Left lung (tissue), 10 donors: ENCODE data around the gene PNMA8C. TPM values are rescaled to one million over a fixed set of nuclear protein-coding genes. Genes with fewer than 3 reads are reported as not detected.

Experiments used
- ATAC-seq: fragments of 200-7000 bp; cut with Tn5 transposase; one replicate; pipeline ENCODE4 v1.9.1; 2020; ENCODE audit warnings: moderate library complexity
- DNase-seq, 4 donors: peaks; one replicate each; pipeline ENCODE4 v3.0.0-alpha.2; 2013 to 2020
- H3K27ac ChIP-seq, 2 donors: fragments of 200-600 bp; sonication (generic) in 1 of 2; one replicate each; pipeline versions ENCODE4 v1.5.0 to v1.8.0; 2020 to 2021
- H3K27me3 ChIP-seq, 2 donors: fragments of 200-600 bp; sonication (generic) in 1 of 2; one replicate each; pipeline versions ENCODE4 v1.5.0 to v1.8.0; 2020 to 2021
- H3K36me3 ChIP-seq, 2 donors: fragments of 200-600 bp; sonication (generic) in 1 of 2; one replicate each; pipeline versions ENCODE4 v1.5.0 to v1.8.0; 2020 to 2021
- H3K4me1 ChIP-seq, 2 donors: fragments of 200-600 bp; one replicate each; pipeline ENCODE4 v1.8.0; 2021
- H3K4me3 ChIP-seq, 2 donors: fragments of 200-600 bp; sonication (generic) in 1 of 2; one replicate each; pipeline versions ENCODE4 v1.5.0 to v1.8.0; 2020 to 2021; ENCODE audit warnings: mild to moderate bottlenecking in 1 of 2
- H3K9me3 ChIP-seq, 2 donors: fragments of 200-600 bp; sonication (generic) in 1 of 2; one replicate each; pipeline versions ENCODE4 v1.5.0 to v1.8.0; 2020 to 2021
- CTCF ChIP-seq, 2 donors: fragments of 200-600 bp; sonication (generic) in 1 of 2; IDR thresholded peaks; one replicate each; pipeline versions ENCODE4 v1.5.0 to v1.8.0; 2021; ENCODE audit warnings: antibody characterized with exemption in 2 of 2
- intact Hi-C, 2 donors: fragments of 100-400 bp; cut with DNase I; formaldehyde crosslinking; loops; one replicate each; pipeline versions ENCODE4 v1.11.2 to v1.14.2; 2022
- polyA plus RNA-seq, 6 donors: library from polyadenylated mRNA; unstranded; fragments of 120-200 nt; gene quantifications; one replicate each; pipeline ENCODE4 v1.2.1, GENCODE V29; 2013; ENCODE audit not compliant: insufficient read length in 6 of 6
- total RNA-seq, 2 donors: library from RNA; stranded (reverse); fragmentation: NEBNext Ultra II Directional; extraction: Animal tissue kit (Norgen Biotek cat#: 25700); gene quantifications; one replicate each; pipeline ENCODE4 v1.2.1, GENCODE V29; 2021
- donor health status: DM: no; HTN: yes; CAD: no.
- donor health status: DM: no; HTN: no; CAD: no.

PNMA8C gene
- total and polyA plus RNA-seq, 8 donors: 0.09 to 1.5 (median 0.38) TPM

DNA sequence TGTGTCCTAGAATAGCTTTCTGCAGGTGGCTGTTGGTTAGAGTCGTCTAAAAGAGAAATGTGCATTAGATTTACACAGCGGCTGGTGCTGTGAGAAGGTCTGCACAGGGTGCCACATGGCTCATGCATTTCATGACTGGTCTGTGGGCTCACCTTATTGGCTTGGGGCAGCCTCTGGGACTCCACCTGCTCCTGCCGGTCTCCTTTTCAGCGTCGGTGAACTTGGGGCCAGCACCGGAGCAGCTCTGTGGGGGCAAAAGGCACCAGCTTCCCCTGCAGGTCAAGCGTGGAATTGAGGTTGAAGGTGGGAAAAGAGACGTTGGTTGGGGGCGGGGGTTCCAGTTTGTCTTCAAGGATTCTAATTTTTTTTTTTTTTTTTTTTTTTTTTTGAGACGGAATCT lies 3.1 kb upstream of the PNMA8C start:
- H3K27ac ChIP-seq: no peak overlapping the region
- H3K27me3 ChIP-seq: peaks cover 0 to 77% of the 10 kb centered on the region in 2 donors
- H3K4me1 ChIP-seq: peaks cover 0 to 6% of the 10 kb centered on the region in 2 donors
- TF ChIP-seq CTCF (IDR thresholded peaks at IDR 0.05): no peak
- H3K4me3 ChIP-seq: no peak overlapping the region
- ATAC-seq (no peak), DNase-seq (no peak)
- intact Hi-C loops: no loop called here
- H3K9me3 ChIP-seq: no peaks in the 10 kb centered on the region
- H3K36me3 ChIP-seq: no peaks in the 10 kb centered on the region

- Histone ChIP-seq H3K36me3 (no peaks in the 10 kb centered on the region), H3K27me3 (peaks cover 0 to 94% of the 10 kb centered on the region in 2 donors), H3K4me1 (peaks cover 0 to 11% of the 10 kb centered on the region in 2 donors), H3K9me3 (no peaks in the 10 kb centered on the region), H3K27ac (no peak overlapping the region), H3K4me3 (no peak overlapping the region)
- DNase-seq (no peak), ATAC-seq (no peak)
- intact Hi-C loops: no loop called here
- TF ChIP-seq CTCF (IDR thresholded peaks at IDR 0.05): no peak
Observed at GRCh38 chr19:46429999-46430398, 1.3 kb upstream of the PNMA8C start.

DNA sequence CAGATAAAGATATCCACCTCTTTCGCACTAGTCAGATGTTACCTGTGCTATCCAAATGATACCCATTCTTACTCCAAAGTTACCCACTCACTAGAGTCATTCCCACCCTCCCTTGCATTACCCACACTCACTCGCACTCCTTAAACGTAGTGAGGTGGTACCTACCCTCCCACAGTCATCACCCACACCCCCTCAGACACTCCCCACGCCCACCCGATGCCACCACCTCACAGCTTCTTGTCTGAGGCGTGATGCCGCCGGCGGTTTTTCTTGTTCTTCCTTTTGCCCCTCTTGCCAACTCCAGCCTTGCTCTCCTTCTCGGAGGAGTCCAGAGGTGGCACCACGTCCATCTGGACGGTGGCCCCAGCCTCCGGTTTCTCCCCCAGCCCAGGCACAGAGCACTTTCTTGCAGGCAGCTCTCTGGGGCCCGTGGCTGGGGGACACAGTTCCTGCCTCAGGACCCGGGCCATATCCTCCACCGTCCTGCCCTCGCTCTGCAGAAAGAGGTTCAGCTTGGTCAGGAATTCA lies 1.2 kb downstream of the PNMA8C start:
- ATAC-seq (no peak), DNase-seq (no peak)
- intact Hi-C loops: no loop called here
- peaks cover 0 to 11% of the 10 kb centered on the region in 2 donors for H3K4me1 ChIP-seq
- TF ChIP-seq CTCF (IDR thresholded peaks at IDR 0.05): no peak
- H3K36me3 ChIP-seq: no peaks in the 10 kb centered on the region
- no peaks in the 10 kb centered on the region for H3K9me3 ChIP-seq
- no peak overlapping the region for H3K4me3 ChIP-seq
- peaks cover 0 to 99% of the 10 kb centered on the region in 2 donors for H3K27me3 ChIP-seq
- H3K27ac ChIP-seq: no peak overlapping the region

GRCh38 chr19:46426506-46427162 lies 2.1 kb downstream of the PNMA8C start:
- DNase-seq (peak in 3 of 4 donors; percentile 80 to 94 (median 85)), ATAC-seq (peak; percentile 88)
- Histone ChIP-seq H3K4me3 (peak overlapping the region; percentile 39 to 41), H3K36me3 (no peaks in the 10 kb centered on the region), H3K27ac (peak overlapping the region in 1 of 2 donors; percentile 69), H3K27me3 (peaks cover 0 to 99% of the 10 kb centered on the region in 2 donors), H3K9me3 (no peaks in the 10 kb centered on the region), H3K4me1 (peaks cover 0 to 11% of the 10 kb centered on the region in 2 donors)
- intact Hi-C loops: no loop called here
- no peak for TF ChIP-seq CTCF (IDR thresholded peaks at IDR 0.05)

DNA sequence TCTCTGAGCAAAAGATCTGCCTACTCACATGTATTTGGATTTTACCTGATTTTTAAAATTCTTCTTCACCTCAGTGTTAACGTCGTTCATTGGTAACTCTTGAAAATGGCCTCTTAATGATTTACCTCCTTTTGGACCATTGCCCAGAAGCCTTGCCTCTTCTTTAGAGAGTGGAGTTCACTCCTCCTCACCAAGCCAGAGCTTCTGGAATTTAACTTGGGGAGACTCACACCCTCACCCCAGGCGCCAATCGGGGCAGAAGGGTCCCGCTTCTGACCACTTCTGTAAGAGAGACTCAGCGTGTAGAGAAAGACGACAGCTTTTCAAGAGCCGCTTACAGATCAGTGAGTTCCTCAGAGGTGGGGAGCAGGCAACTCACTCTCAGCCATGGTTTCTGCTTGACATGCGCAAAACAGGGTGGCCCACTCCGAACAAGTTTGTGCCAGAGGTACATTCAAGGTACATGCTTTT lies 2.7 kb downstream of the PNMA8C start:
- ATAC-seq (peak; percentile 81), DNase-seq (peak in 1 of 4 donors; percentile 73)
- Histone ChIP-seq H3K27ac (peak overlapping the region in 1 of 2 donors; percentile 69), H3K36me3 (no peaks in the 10 kb centered on the region), H3K27me3 (peaks cover 0 to 99% of the 10 kb centered on the region in 2 donors), H3K4me1 (peaks cover 0 to 11% of the 10 kb centered on the region in 2 donors), H3K4me3 (peak overlapping the region; percentile 39 to 41), H3K9me3 (no peaks in the 10 kb centered on the region)
- no peak for TF ChIP-seq CTCF (IDR thresholded peaks at IDR 0.05)
- intact Hi-C loops: no loop called here
